IPS-15b (cell line): ENCODE measurements around the gene ERC2.

Source experiments
- H3K27me3 ChIP-seq: one replicate; pipeline ENCODE4 v1.6.1; 2013; ENCODE audit warnings: low read length; ENCODE audit not compliant: control insufficient read depth, insufficient read depth
- H3K36me3 ChIP-seq: one replicate; pipeline ENCODE4 v1.6.1; 2013; ENCODE audit warnings: low read length; ENCODE audit not compliant: control insufficient read depth, insufficient read depth
- H3K4me1 ChIP-seq: one replicate; pipeline ENCODE4 v1.6.1; 2013; ENCODE audit warnings: mild to moderate bottlenecking, low read length; ENCODE audit not compliant: control insufficient read depth, insufficient read depth
- H3K4me3 ChIP-seq: one replicate; pipeline ENCODE4 v1.5.1; 2013; ENCODE audit warnings: low read depth, low read length
- H3K9ac ChIP-seq: one replicate; pipeline ENCODE4 v1.6.1; 2013; ENCODE audit warnings: low read depth, mild to moderate bottlenecking, low read length
- H3K9me3 ChIP-seq: one replicate; pipeline ENCODE4 v1.6.1; 2013; ENCODE audit warnings: mild to moderate bottlenecking, low read length; ENCODE audit not compliant: control insufficient read depth, insufficient read depth

Gene ERC2

GRCh38 chr3:56365905-56366640, 102.2 kb downstream of the ERC2 start:
- Histone ChIP-seq H3K9ac (no peak overlapping the region), H3K4me3 (no peak overlapping the region), H3K27me3 (no peaks in the 10 kb centered on the region), H3K4me1 (no peaks in the 10 kb centered on the region), H3K9me3 (no peaks in the 10 kb centered on the region), H3K36me3 (no peaks in the 10 kb centered on the region)

DNA sequence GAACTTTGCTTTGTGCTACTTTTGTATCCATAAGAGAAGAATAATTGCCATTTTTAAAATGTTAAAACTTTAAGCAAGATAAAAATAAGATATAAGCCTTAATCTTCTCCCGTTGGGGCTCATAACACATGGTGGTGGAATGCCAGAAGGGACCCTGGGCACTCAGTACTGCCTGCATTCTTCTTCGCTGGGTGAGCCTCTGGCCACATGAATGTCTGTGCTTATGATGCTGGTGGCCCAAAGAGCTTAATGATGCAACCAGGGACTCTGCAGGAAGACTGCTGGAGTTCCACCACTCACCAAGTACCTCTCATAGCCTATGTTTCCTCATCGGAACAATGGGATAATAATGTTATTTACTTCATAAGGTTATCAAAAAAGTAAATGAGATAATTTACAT, 103.6 kb downstream of the ERC2 start:
- Histone ChIP-seq H3K4me1 (no peaks in the 10 kb centered on the region), H3K36me3 (no peaks in the 10 kb centered on the region), H3K9me3 (no peaks in the 10 kb centered on the region), H3K9ac (no peak overlapping the region), H3K27me3 (no peaks in the 10 kb centered on the region), H3K4me3 (no peak overlapping the region)

GRCh38 chr3:56363720-56364119, 104.5 kb downstream of the ERC2 start:
- no peak overlapping the region for H3K9ac ChIP-seq
- no peaks in the 10 kb centered on the region for H3K9me3 ChIP-seq
- no peaks in the 10 kb centered on the region for H3K36me3 ChIP-seq
- H3K4me1 ChIP-seq, result no peaks in the 10 kb centered on the region
- no peaks in the 10 kb centered on the region for H3K27me3 ChIP-seq
- no peak overlapping the region for H3K4me3 ChIP-seq

DNA sequence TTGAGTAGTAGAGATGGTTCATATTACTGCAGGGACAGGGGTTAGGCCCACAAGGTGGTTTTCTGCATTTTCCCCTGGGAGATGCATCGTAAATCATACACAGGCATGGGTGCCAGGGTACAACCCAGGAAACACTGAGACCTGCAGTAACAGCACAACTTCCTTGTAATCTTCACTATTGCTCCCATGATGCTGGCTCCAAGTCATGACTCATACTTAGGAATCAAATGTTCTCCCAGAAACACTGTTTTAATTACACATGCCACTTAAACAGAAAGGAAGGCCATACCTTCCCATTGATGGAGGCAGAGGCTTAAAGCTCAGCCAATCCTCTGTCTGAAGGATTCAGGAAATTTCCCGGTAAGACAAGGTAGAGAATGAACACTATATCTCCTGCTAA, 106.5 kb downstream of the ERC2 start:
- no peak overlapping the region for H3K9ac ChIP-seq

GRCh38 chr3:56357266-56357665, 111.0 kb downstream of the ERC2 start:
- Histone ChIP-seq H3K36me3 (no peaks in the 10 kb centered on the region), H3K9me3 (no peaks in the 10 kb centered on the region), H3K4me3 (no peak overlapping the region), H3K4me1 (no peaks in the 10 kb centered on the region), H3K9ac (no peak overlapping the region), H3K27me3 (no peaks in the 10 kb centered on the region)

More for the DNA sequence above, 106.5 kb downstream of the ERC2 start:
- Histone ChIP-seq H3K9me3 (no peaks in the 10 kb centered on the region), H3K27me3 (no peaks in the 10 kb centered on the region), H3K4me3 (no peak overlapping the region), H3K4me1 (no peaks in the 10 kb centered on the region), H3K36me3 (no peaks in the 10 kb centered on the region)

DNA sequence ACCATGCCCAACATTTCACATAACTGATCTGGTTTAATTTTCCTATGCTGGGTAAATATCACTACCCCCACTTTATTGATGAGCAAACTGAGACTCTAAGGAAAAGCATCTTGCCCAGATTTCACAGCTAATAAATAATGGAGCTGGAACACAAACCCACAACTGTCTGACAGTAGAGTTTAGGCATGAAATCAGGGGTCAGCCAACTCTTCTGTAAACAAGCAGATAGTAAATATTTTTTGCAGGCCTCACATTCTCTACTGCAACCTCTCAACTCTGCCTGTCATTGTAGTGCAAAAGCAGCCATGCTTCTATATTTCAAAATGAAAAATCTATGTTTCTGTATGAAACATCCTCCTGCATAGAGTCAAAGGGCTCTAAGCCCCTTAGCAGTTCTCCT, 111.5 kb downstream of the ERC2 start:
- no peaks in the 10 kb centered on the region for H3K9me3 ChIP-seq

DNA sequence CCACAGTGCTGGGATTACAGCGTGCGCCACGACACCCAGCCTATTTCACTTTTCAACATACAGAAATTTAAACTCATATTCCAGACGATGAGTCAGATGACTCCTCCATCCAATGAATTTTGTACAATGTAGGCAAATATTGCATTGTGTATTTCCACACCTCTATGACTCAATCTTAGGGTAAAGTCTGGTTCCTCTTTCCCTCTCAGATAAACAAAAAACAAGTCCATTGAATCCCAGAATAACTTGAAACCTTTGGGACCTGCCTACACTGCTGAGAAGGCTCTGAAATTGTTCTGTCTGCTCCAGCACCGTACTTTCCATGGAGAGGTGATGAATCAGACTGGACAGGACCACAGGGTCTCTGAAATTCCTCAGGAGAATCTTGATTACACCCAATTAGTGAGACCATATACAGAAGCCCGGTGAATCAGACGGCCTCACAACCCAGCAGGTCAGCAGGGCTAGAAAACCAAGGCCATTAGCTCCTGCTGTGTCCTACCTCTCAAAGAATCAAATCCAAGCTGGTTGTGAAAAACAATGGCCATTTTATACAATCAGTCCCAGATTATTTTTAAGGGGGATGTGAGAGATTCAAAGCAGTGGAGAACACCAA, 112.6 kb downstream of the ERC2 start:
- H3K9me3 ChIP-seq, result no peaks in the 10 kb centered on the region
- H3K36me3 ChIP-seq, result no peaks in the 10 kb centered on the region
- no peaks in the 10 kb centered on the region for H3K4me1 ChIP-seq
- no peak overlapping the region for H3K4me3 ChIP-seq
- H3K9ac ChIP-seq, result no peak overlapping the region
- no peaks in the 10 kb centered on the region for H3K27me3 ChIP-seq

More for the DNA sequence above, 111.5 kb downstream of the ERC2 start:
- H3K36me3 ChIP-seq, result no peaks in the 10 kb centered on the region
- no peaks in the 10 kb centered on the region for H3K4me1 ChIP-seq
- H3K4me3 ChIP-seq, result no peak overlapping the region
- H3K27me3 ChIP-seq, result no peaks in the 10 kb centered on the region
- H3K9ac ChIP-seq, result no peak overlapping the region

GRCh38 chr3:56351537-56351936, 116.7 kb downstream of the ERC2 start:
- no peak overlapping the region for H3K9ac ChIP-seq
- no peak overlapping the region for H3K4me3 ChIP-seq
- H3K4me1 ChIP-seq, result no peaks in the 10 kb centered on the region
- H3K36me3 ChIP-seq, result no peaks in the 10 kb centered on the region
- H3K9me3 ChIP-seq, result no peaks in the 10 kb centered on the region
- H3K27me3 ChIP-seq, result no peaks in the 10 kb centered on the region

GRCh38 chr3:56347219-56347871, 120.9 kb downstream of the ERC2 start:
- H3K27me3 ChIP-seq, result no peaks in the 10 kb centered on the region
- H3K9ac ChIP-seq, result no peak overlapping the region
- no peaks in the 10 kb centered on the region for H3K9me3 ChIP-seq
- H3K4me3 ChIP-seq, result no peak overlapping the region
- no peaks in the 10 kb centered on the region for H3K36me3 ChIP-seq
- no peaks in the 10 kb centered on the region for H3K4me1 ChIP-seq

- no peaks in the 10 kb centered on the region for H3K4me1 ChIP-seq
- H3K9ac ChIP-seq, result no peak overlapping the region
- no peak overlapping the region for H3K4me3 ChIP-seq
- no peaks in the 10 kb centered on the region for H3K27me3 ChIP-seq
- H3K9me3 ChIP-seq, result no peaks in the 10 kb centered on the region
- no peaks in the 10 kb centered on the region for H3K36me3 ChIP-seq
Measured at GRCh38 chr3:56342475-56342874, 125.8 kb downstream of the ERC2 start.

DNA sequence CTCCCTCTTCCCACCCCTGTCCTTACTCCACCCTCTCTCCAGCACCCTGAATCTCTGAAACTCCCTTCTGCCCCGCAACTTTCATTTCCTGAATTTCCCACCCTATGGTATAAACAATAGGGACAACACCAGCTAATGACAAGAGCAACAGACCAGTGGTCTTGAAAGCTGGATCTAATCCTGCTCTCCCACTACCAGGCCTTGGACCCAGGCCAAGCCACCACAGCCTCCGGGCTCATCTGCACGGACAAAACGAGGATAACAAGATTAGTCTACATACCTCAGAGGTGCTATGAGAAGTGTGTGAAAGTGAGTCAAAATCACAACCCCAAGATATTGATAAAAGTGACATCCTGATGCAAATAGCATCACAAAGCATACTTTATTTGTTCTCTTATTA, 128.6 kb downstream of the ERC2 start:
- Histone ChIP-seq H3K9me3 (no peaks in the 10 kb centered on the region), H3K4me3 (no peak overlapping the region), H3K27me3 (no peaks in the 10 kb centered on the region), H3K36me3 (no peaks in the 10 kb centered on the region), H3K9ac (no peak overlapping the region), H3K4me1 (no peaks in the 10 kb centered on the region)

- Histone ChIP-seq H3K4me3 (no peak overlapping the region), H3K9ac (no peak overlapping the region), H3K36me3 (no peaks in the 10 kb centered on the region), H3K4me1 (no peaks in the 10 kb centered on the region), H3K9me3 (no peaks in the 10 kb centered on the region), H3K27me3 (no peaks in the 10 kb centered on the region)
Measured at GRCh38 chr3:56339244-56339643, 129.0 kb downstream of the ERC2 start.
